ENCODE results near the gene AGPAT4.

GRCh38 chr6:161108916-161109315 lies 164.9 kb downstream of the AGPAT4 start:
- TF ChIP-seq, protein P1, sequence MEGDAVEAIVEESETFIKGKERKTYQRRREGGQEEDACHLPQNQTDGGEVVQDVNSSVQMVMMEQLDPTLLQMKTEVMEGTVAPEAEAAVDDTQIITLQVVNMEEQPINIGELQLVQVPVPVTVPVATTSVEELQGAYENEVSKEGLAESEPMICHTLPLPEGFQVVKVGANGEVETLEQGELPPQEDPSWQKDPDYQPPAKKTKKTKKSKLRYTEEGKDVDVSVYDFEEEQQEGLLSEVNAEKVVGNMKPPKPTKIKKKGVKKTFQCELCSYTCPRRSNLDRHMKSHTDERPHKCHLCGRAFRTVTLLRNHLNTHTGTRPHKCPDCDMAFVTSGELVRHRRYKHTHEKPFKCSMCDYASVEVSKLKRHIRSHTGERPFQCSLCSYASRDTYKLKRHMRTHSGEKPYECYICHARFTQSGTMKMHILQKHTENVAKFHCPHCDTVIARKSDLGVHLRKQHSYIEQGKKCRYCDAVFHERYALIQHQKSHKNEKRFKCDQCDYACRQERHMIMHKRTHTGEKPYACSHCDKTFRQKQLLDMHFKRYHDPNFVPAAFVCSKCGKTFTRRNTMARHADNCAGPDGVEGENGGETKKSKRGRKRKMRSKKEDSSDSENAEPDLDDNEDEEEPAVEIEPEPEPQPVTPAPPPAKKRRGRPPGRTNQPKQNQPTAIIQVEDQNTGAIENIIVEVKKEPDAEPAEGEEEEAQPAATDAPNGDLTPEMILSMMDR (IDR thresholded peaks at IDR 0.05), result no peak
- TF ChIP-seq POLR2A (IDR thresholded peaks at IDR 0.05), result no peak
